ENCODE measurements around the gene GPR3. TPM values are rescaled to one million over a fixed set of nuclear protein-coding genes. Genes with fewer than 3 reads are reported as not detected.

The GPR3 gene
- total RNA-seq, 4 donors from 2014 or later: 0.67 TPM; not detected in 3

GRCh38 chr1:27417713-27418112 is 25.3 kb downstream of the GPR3 start:
- Histone ChIP-seq H3K9me3 (no peaks in the 10 kb centered on the region), H3K27ac (peak overlapping the region; percentile 79 to 89 (median 87)), H3K4me1 (peaks cover 29 to 81% (median 37%) of the 10 kb centered on the region in 3 donors), H3K27me3 (no peaks in the 10 kb centered on the region), H3K4me3 (no peak overlapping the region), H3K36me3 (peaks cover 3 to 56% of the 10 kb centered on the region in 2 donors)
- 64 to 69% methylated on average over 2 to 3 of the region's 3 CpGs for WGBS, 2 donors (ENCODE audit: low coverage in 1 of 2)
- no peak for ATAC-seq
- TF ChIP-seq CTCF (IDR thresholded peaks at IDR 0.05) (no peak), POLR2A (IDR thresholded peaks at IDR 0.05) (no peak), EP300 (IDR thresholded peaks at IDR 0.05) (no peak), POLR2AphosphoS5 (IDR thresholded peaks at IDR 0.05) (no peak)

- peaks cover 29 to 81% (median 37%) of the 10 kb centered on the region in 3 donors for H3K4me1 ChIP-seq
- peak; percentile 96 for ATAC-seq
- WGBS, 2 donors (ENCODE audit: low coverage in 1 of 2): 15 to 16% methylated on average over 7 to 14 of the region's 14 CpGs
Measured at GRCh38 chr1:27418326-27419185, 26.1 kb downstream of the GPR3 start.

GRCh38 chr1:27423709-27424108 is 31.3 kb downstream of the GPR3 start:
- ATAC-seq: no peak
- no peak for TF ChIP-seq POLR2AphosphoS5 (IDR thresholded peaks at IDR 0.05)
- no peak for TF ChIP-seq POLR2A (IDR thresholded peaks at IDR 0.05)
- TF ChIP-seq EP300 (IDR thresholded peaks at IDR 0.05): no peak
- TF ChIP-seq CTCF (IDR thresholded peaks at IDR 0.05): no peak
- Histone ChIP-seq H3K36me3 (peaks cover 0 to 28% of the 10 kb centered on the region in 2 donors), H3K4me3 (no peak overlapping the region), H3K4me1 (peaks cover 22 to 99% (median 41%) of the 10 kb centered on the region in 3 donors), H3K27me3 (no peaks in the 10 kb centered on the region), H3K27ac (peak overlapping the region in 2 of 4 donors; percentile 19 to 51), H3K9me3 (no peaks in the 10 kb centered on the region)
- 78 to 88% methylated on average over 2 to 4 of the region's 4 CpGs for WGBS, 2 donors (ENCODE audit: low coverage in 1 of 2)

More at GRCh38 chr1:27418326-27419185, 26.1 kb downstream of the GPR3 start:
- H3K27me3 ChIP-seq: no peaks in the 10 kb centered on the region
- no peak for TF ChIP-seq EP300 (IDR thresholded peaks at IDR 0.05)
- peak; percentile 75 for TF ChIP-seq POLR2AphosphoS5 (IDR thresholded peaks at IDR 0.05)
- no peak for TF ChIP-seq POLR2A (IDR thresholded peaks at IDR 0.05)
- TF ChIP-seq CTCF (IDR thresholded peaks at IDR 0.05): no peak
- peak overlapping the region; percentile 79 to 89 (median 87) for H3K27ac ChIP-seq
- H3K36me3 ChIP-seq: peaks cover under 1 to 48% of the 10 kb centered on the region in 2 donors
- no peak overlapping the region for H3K4me3 ChIP-seq
- H3K9me3 ChIP-seq: no peaks in the 10 kb centered on the region

DNA sequence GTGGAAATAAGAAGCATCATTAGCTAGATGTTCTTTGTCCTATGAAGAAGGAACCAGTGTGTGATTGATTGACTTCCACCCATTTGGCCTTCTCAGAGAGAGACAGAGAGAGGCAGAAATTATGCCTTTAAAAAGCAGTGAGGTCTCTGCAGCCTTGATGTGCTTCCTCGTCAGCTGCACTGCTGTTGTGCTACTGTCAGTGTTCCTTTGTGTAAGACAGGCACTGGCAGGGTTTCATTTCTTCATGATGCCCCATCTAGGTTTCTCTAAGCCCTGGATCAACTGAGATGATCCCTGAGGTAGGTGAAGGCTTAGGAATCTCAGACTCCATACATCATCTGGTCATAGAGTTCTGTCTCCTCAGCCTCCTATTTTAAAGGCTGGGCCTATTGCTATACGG is 34.9 kb downstream of the GPR3 start:
- Histone ChIP-seq H3K27ac (peak overlapping the region; percentile 84 to 88 (median 86)), H3K9me3 (no peaks in the 10 kb centered on the region), H3K27me3 (no peaks in the 10 kb centered on the region), H3K36me3 (peaks cover 0 to 28% of the 10 kb centered on the region in 2 donors), H3K4me1 (peaks cover 43 to 99% (median 51%) of the 10 kb centered on the region in 3 donors), H3K4me3 (peak overlapping the region in 1 of 2 donors; percentile 44)
- no peak for TF ChIP-seq EP300 (IDR thresholded peaks at IDR 0.05)
- TF ChIP-seq CTCF (IDR thresholded peaks at IDR 0.05): no peak
- no peak for TF ChIP-seq POLR2AphosphoS5 (IDR thresholded peaks at IDR 0.05)
- TF ChIP-seq POLR2A (IDR thresholded peaks at IDR 0.05): peak in 1 of 2 donors; percentile 14
- ATAC-seq: no peak
- WGBS, 2 donors (ENCODE audit: low coverage in 1 of 2): 24 to 26% methylated on average over 2 of the region's 2 CpGs

Data from gastroesophageal sphincter (tissue), 4 donors.